PFSK-1 (cell line): ENCODE results near the gene SLC43A3.

ENCODE experiments used
- FOXP2 ChIP-seq: optimal IDR thresholded peaks from 2 replicates; pipeline ENCODE3; 2011; ENCODE audit warnings: borderline replicate concordance, control low read depth, inconsistent platforms; ENCODE audit not compliant: insufficient read depth; ENCODE audit errors: extremely low read length, extremely low read depth
- POLR2AphosphoS5 ChIP-seq: IDR thresholded peaks from 2 replicates; pipeline ENCODE4 v1.6.1; 2012; ENCODE audit warnings: low read depth, mild to moderate bottlenecking, control low read depth, low read length, moderate library complexity
- SIN3A ChIP-seq: IDR thresholded peaks from 2 replicates; pipeline ENCODE4 v1.6.1; 2012; ENCODE audit warnings: mild to moderate bottlenecking, low read length, moderate library complexity, borderline replicate concordance; ENCODE audit not compliant: insufficient read depth
- TAF1 ChIP-seq: IDR thresholded peaks from 2 replicates; pipeline ENCODE4 v1.6.1; 2012; ENCODE audit warnings: low read length, control low read depth, borderline replicate concordance; ENCODE audit not compliant: insufficient read depth
- TF ChIP-seq, protein P1 (sequence below), 2 experiments: IDR thresholded peaks; 2 replicates each; pipeline versions ENCODE4 v1.6.1 to v1.8.0; 2011 to 2012; ENCODE audit warnings: low read depth in 2 of 2, low read length in 2 of 2, control low read depth in 1 of 2, inconsistent platforms in 1 of 2, mild to moderate bottlenecking in 1 of 2, moderate library complexity in 1 of 2; ENCODE audit not compliant: insufficient read depth in 1 of 2

- TF ChIP-seq POLR2AphosphoS5 (no peak), FOXP2 (no peak), TAF1 (no peak), SIN3A (no peak)
- TF ChIP-seq, protein P1, sequence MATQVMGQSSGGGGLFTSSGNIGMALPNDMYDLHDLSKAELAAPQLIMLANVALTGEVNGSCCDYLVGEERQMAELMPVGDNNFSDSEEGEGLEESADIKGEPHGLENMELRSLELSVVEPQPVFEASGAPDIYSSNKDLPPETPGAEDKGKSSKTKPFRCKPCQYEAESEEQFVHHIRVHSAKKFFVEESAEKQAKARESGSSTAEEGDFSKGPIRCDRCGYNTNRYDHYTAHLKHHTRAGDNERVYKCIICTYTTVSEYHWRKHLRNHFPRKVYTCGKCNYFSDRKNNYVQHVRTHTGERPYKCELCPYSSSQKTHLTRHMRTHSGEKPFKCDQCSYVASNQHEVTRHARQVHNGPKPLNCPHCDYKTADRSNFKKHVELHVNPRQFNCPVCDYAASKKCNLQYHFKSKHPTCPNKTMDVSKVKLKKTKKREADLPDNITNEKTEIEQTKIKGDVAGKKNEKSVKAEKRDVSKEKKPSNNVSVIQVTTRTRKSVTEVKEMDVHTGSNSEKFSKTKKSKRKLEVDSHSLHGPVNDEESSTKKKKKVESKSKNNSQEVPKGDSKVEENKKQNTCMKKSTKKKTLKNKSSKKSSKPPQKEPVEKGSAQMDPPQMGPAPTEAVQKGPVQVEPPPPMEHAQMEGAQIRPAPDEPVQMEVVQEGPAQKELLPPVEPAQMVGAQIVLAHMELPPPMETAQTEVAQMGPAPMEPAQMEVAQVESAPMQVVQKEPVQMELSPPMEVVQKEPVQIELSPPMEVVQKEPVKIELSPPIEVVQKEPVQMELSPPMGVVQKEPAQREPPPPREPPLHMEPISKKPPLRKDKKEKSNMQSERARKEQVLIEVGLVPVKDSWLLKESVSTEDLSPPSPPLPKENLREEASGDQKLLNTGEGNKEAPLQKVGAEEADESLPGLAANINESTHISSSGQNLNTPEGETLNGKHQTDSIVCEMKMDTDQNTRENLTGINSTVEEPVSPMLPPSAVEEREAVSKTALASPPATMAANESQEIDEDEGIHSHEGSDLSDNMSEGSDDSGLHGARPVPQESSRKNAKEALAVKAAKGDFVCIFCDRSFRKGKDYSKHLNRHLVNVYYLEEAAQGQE (IDR thresholded peaks at IDR 0.05; ENCODE audit: insufficient read depth in 1 of 2, low read depth in 2 of 2, low read length in 2 of 2) = no peak
Observed at GRCh38 chr11:57403802-57404147, 23.1 kb downstream of the SLC43A3 start.
